ENCODE results near the gene SIM2.

The SIM2 gene

GRCh38 chr21:36788120-36788638, 89.3 kb downstream of the SIM2 start:
- DNase-seq (no peak), ATAC-seq (ENCODE audit: insufficient read depth, low read depth) (no peak)
- Histone ChIP-seq H3K4me2 (ENCODE audit: insufficient read depth, low read length) (no peak overlapping the region), H3K4me1 (ENCODE audit: insufficient read depth, low read length) (no peaks in the 10 kb centered on the region), H3K9me3 (ENCODE audit: insufficient read depth, low read length, severe bottlenecking) (no peaks in the 10 kb centered on the region), H3K27me3 (ENCODE audit: insufficient read depth, low read length, poor library complexity) (no peaks in the 10 kb centered on the region), H3K9ac (ENCODE audit: low read depth, low read length) (no peak overlapping the region), H3K79me2 (ENCODE audit: insufficient read depth, low read length) (no peaks in the 10 kb centered on the region), H3K36me3 (ENCODE audit: insufficient read depth, low read length) (no peaks in the 10 kb centered on the region), H3K4me3 (ENCODE audit: low read depth in 1 of 2, low read length in 2 of 2) (no peak overlapping the region), H4K20me1 (ENCODE audit: insufficient read depth, low read length) (peaks cover 4% of the 10 kb centered on the region; the same call in 1 of the 2 replicates), H2AFZ (ENCODE audit: low read depth, low read length) (no peak overlapping the region), H3K27ac (ENCODE audit: low read length) (no peak overlapping the region)
- TF ChIP-seq EZH2 (IDR thresholded peaks at IDR 0.05; ENCODE audit: borderline replicate concordance, low read depth, low read length, severe bottlenecking), result no peak
- TF ChIP-seq, protein P1, sequence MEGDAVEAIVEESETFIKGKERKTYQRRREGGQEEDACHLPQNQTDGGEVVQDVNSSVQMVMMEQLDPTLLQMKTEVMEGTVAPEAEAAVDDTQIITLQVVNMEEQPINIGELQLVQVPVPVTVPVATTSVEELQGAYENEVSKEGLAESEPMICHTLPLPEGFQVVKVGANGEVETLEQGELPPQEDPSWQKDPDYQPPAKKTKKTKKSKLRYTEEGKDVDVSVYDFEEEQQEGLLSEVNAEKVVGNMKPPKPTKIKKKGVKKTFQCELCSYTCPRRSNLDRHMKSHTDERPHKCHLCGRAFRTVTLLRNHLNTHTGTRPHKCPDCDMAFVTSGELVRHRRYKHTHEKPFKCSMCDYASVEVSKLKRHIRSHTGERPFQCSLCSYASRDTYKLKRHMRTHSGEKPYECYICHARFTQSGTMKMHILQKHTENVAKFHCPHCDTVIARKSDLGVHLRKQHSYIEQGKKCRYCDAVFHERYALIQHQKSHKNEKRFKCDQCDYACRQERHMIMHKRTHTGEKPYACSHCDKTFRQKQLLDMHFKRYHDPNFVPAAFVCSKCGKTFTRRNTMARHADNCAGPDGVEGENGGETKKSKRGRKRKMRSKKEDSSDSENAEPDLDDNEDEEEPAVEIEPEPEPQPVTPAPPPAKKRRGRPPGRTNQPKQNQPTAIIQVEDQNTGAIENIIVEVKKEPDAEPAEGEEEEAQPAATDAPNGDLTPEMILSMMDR (IDR thresholded peaks at IDR 0.05; ENCODE audit: borderline replicate concordance, extremely low read depth, low read length, poor library complexity, severe bottlenecking), result no peak

- H3K27ac ChIP-seq (ENCODE audit: low read length), result no peak overlapping the region
- no peak overlapping the region for H3K4me3 ChIP-seq (ENCODE audit: low read depth in 1 of 2, low read length in 2 of 2)
- ATAC-seq (ENCODE audit: insufficient read depth, low read depth) (no peak), DNase-seq (no peak)
- H3K9me3 ChIP-seq (ENCODE audit: insufficient read depth, low read length, severe bottlenecking), result no peaks in the 10 kb centered on the region
- no peaks in the 10 kb centered on the region for H3K4me1 ChIP-seq (ENCODE audit: insufficient read depth, low read length)
- TF ChIP-seq EZH2 (IDR thresholded peaks at IDR 0.05; ENCODE audit: borderline replicate concordance, low read depth, low read length, severe bottlenecking), result no peak
- TF ChIP-seq, protein P1 (IDR thresholded peaks at IDR 0.05; ENCODE audit: borderline replicate concordance, extremely low read depth, low read length, poor library complexity, severe bottlenecking), result no peak
- no peaks in the 10 kb centered on the region for H3K36me3 ChIP-seq (ENCODE audit: insufficient read depth, low read length)
- no peak overlapping the region for H2AFZ ChIP-seq (ENCODE audit: low read depth, low read length)
- H3K4me2 ChIP-seq (ENCODE audit: insufficient read depth, low read length), result no peak overlapping the region
- no peak overlapping the region for H3K9ac ChIP-seq (ENCODE audit: low read depth, low read length)
- peaks cover 4% of the 10 kb centered on the region; the same call in 1 of the 2 replicates for H4K20me1 ChIP-seq (ENCODE audit: insufficient read depth, low read length)
- H3K27me3 ChIP-seq (ENCODE audit: insufficient read depth, low read length, poor library complexity), result no peaks in the 10 kb centered on the region
- H3K79me2 ChIP-seq (ENCODE audit: insufficient read depth, low read length), result no peaks in the 10 kb centered on the region
Observed at GRCh38 chr21:36790616-36791015, 91.7 kb downstream of the SIM2 start.

GRCh38 chr21:36791180-36791579, 92.3 kb downstream of the SIM2 start:
- no peak for ATAC-seq (ENCODE audit: insufficient read depth, low read depth)
- H3K4me2 ChIP-seq (ENCODE audit: insufficient read depth, low read length), result no peak overlapping the region
- no peak overlapping the region for H3K27ac ChIP-seq (ENCODE audit: low read length)
- no peaks in the 10 kb centered on the region for H3K36me3 ChIP-seq (ENCODE audit: insufficient read depth, low read length)
- H3K9ac ChIP-seq (ENCODE audit: low read depth, low read length), result no peak overlapping the region
- no peak overlapping the region for H2AFZ ChIP-seq (ENCODE audit: low read depth, low read length)
- H3K27me3 ChIP-seq (ENCODE audit: insufficient read depth, low read length, poor library complexity), result no peaks in the 10 kb centered on the region
- H4K20me1 ChIP-seq (ENCODE audit: insufficient read depth, low read length), result peaks cover 4% of the 10 kb centered on the region; the same call in 1 of the 2 replicates
- H3K9me3 ChIP-seq (ENCODE audit: insufficient read depth, low read length, severe bottlenecking), result no peaks in the 10 kb centered on the region
- TF ChIP-seq, protein P1 (IDR thresholded peaks at IDR 0.05; ENCODE audit: borderline replicate concordance, extremely low read depth, low read length, poor library complexity, severe bottlenecking), result no peak
- TF ChIP-seq EZH2 (IDR thresholded peaks at IDR 0.05; ENCODE audit: borderline replicate concordance, low read depth, low read length, severe bottlenecking), result no peak
- no peak for DNase-seq
- H3K4me1 ChIP-seq (ENCODE audit: insufficient read depth, low read length), result no peaks in the 10 kb centered on the region
- H3K79me2 ChIP-seq (ENCODE audit: insufficient read depth, low read length), result no peaks in the 10 kb centered on the region
- no peak overlapping the region for H3K4me3 ChIP-seq (ENCODE audit: low read depth in 1 of 2, low read length in 2 of 2)

Measured in DND-41 (cell line).